ENCODE data around the gene DCTN2.

DCTN2 gene

DNA sequence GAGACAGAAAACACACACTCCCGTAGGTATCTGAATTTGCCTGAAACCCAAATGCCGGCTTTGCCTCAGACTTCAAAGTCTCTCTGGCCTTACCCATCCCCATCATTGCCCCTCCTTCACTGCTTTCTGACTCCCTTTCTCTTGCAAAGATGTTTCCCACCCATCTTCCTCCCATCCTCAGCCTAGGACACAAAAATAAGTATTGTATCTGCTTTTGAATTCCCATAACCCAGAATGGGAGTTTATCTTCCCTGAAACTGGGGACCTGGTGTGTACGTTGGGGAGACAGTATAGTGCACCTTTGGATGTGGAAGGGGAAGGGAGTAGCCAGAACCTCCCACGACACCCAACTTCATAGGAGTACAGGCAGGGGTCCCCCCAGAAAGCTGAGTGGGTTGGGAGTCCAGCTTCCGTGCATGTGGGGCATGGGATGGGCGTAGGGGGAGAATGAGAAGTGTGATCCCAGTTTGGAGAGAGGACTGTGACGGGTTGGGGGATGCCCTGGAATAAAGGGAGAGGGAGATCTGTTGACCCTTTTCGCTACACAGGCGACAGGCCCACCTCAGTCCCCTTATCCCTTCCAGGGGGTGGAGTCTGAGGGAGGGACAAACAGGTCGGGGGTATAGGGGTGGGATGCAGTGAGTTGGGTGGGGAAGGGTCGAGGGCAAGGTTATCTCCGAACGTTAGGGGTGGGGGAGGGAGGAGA lies 2.4 kb upstream of the DCTN2 start:
- no peak for DNase-seq

DNA sequence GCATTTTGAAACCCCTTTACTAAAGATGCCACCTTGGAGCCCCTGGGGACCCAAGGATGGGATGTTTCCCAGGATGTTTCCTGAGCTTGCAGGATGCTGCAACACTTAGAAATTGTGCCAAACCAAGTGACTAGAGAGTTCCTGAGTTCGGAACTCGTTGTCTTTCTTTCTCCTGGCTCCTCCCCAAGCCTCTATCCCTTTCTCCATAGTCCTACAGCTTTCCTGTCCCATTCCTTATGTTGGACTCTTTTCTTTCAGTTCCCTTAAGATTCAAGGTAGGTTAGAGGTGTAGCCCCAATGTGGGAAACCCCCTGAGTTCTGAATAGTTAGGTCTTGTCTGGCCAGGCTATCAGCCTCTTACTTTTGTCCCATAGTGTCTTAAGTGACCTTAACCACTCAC lies 1.5 kb upstream of the DCTN2 start:
- no peak for DNase-seq

DNA sequence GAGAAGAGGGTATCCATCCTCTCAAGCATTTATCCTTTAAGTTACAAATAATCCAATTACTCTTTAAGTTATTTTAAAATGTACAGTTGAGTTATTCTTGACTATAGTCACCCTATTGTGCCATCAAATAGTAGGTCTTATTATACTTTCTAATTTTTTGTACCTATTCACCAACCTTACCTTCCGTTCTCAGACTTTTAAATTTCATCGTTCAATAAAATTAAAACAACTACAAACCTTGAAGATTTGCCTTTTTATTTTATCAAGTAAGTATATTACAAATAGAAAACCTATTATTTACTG lies 972 bp upstream of the DCTN2 start:
- no peak for DNase-seq

- no peak for DNase-seq
Observed at GRCh38 chr12:57547288-57548012, 458 bp upstream of the DCTN2 start.

DNA sequence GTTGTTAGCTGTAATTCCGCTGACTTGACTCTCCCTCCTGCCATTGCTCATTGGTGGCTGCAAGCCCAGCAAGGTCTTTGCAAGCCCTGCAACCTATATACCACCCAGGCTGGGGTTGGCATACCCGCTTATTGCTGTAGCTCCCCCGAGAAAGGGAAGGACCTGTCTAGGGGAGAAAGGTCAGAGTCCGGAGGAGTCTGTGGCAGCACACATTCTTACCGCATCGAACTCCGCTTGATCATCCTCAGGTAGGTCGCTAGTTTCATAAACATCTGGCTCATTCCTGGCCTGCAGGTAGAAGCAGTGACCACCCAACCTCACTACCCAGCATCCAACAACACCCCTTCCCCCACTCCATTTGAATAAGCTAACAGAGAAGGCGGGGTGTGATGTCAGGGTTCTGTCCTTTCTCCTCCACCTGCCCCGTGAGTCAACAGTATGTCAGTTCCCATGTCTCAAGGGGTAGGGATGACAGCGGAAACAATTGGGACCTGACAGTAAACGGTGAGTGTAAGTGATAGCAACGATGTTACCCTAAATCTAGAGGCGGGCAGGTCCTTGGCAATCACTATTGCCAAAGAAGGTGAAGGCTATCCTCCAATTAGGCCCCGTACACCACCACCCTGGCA lies 1.1 kb downstream of the DCTN2 start:
- DNase-seq = no peak

- peak; percentile 21 for DNase-seq
Observed at GRCh38 chr12:57543581-57543980, 3.4 kb downstream of the DCTN2 start.

GRCh38 chr12:57541717-57542116 lies 5.3 kb downstream of the DCTN2 start:
- DNase-seq = no peak

DNA sequence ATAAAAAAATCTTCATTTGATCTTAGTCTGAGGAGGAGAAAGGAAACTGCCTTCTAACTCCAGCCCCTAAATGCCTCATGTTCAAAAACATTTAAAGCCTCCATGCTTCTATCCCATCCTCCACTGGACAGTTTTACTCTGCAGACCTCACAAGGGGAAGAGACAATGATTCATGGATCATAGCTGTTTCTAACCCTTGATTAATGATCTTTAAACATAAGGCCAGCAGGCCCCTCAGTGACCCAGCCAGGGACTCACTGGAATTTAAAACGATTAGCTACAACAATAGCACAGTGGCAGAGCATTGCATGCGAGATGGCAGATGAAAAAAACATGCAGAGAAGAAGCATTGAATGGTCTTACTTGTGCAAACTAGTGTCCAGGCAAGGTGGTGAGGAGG lies 6.0 kb downstream of the DCTN2 start:
- no peak for DNase-seq

DNA sequence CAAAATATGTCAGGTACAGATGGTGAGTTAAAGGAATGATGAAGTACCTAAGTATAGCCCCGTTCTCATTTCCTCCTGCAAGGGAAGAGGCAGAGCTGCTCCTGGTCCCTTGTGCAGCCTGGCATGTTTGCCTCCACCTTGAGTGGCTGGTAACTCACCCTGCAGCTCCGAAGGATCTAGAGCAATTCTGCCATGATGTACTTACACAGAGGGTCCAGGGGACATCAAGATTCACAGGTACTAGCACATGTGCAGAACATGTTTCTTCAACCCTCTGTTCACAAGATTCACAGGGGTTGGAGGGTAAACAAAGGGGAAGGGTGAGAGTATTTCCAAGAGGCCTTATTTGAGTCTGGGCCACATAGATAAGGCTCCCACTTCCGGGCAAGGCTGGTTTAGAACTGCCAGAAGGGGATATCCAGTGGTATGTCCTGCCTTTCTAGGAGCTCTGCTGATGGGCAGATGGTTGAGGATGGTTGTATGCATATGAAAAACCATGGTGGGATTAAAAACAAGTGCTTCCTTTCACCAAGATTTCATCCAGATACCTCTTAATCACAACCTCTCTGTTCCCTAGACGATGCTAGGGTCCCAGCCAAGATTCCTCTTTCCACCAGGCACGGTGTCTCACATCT lies 7.7 kb downstream of the DCTN2 start:
- no peak for DNase-seq

- DNase-seq = no peak
Observed at GRCh38 chr12:57536597-57536942, 10.4 kb downstream of the DCTN2 start.

DNA sequence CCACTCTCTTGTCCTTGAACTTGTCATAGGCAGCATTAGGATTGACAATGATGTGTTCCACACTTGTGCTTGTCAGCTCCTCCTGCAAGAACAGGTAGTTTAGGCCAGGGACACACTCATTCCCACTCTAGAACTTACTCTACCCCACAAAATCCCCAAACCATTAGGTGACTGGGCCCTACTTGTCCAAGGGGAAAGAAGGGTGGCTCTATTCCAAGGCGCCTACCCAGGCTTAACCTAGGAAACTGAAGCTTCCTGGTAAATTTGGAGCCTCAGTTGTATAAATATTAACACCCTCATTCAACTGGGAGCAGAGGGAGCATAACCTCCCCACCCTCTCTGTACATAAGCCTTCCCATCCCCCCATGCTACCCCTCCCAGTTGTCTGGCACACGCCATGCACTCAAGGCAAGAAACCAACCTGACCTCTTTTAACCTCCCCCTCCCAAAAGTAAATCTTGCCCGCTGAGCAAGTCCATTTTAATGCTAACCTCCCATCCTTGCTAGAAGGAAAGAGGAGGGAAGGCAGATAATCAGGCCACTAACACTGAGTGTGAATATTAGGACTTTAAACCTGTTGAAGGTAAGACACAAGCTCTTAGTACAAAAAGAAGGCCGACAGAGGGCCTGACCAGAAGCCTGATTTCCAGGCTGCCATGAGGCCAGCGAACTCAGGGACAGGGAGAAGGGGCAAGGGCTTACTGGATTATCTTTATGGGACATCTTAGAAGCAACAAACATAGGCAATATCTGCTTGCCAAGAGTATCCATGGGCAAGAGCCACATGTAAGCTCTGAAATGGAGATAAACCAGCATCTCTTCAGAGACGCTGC lies 11.0 kb downstream of the DCTN2 start:
- DNase-seq = no peak

DNA sequence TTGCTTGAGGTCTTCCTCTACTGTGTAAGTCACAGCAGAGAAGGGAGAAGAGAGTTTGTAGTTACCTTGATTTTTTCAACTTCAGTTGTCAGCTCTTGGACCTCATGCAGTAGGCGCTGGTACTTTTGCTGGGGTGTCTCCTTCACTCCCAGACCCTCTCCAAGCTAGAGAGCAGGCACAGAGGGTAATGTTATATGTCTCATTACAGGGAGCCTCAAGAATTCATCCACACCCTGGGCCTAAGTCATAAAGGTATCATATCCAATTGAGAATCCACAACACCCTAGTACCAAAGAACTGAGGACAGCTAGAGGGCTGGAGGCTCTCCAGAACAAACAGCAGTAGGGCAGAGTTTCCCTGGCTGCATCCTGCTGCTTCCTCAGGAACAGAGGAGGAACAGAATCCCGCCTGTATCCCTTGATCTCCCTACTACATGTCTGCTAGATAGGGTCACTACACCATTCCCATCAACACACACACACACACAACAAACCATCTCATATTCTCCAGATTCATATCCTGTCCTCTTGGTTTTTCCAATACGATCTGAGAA lies 11.9 kb downstream of the DCTN2 start:
- DNase-seq = no peak

GRCh38 chr12:57534250-57534649 lies 12.7 kb downstream of the DCTN2 start:
- no peak for DNase-seq

- no peak for DNase-seq
Observed at GRCh38 chr12:57533108-57533507, 13.9 kb downstream of the DCTN2 start.

DNA sequence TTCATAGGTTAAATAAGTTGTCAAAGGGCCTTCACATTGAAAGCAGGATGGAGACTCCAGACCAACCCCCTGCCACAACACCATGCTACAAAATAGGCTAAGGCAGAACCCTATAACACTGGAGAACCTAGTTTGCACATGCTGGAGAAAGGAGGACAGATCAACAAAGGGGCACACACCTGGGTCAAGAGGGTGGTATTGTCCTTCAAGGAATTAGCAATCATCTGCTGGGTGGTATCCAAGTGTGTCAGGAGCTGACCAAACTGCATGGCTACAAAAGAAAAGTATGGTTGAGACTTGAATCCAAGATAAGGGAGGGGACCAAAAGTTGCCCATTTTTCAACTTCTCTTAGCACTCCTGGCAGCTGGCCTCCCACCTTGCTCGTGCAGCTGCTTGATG lies 15.2 kb downstream of the DCTN2 start:
- no peak for DNase-seq

- no peak for DNase-seq
Observed at GRCh38 chr12:57530396-57531142, 16.4 kb downstream of the DCTN2 start.

GRCh38 chr12:57529831-57530230 lies 17.2 kb downstream of the DCTN2 start:
- no peak for DNase-seq

GRCh38 chr12:57528831-57529555 lies 18.0 kb downstream of the DCTN2 start:
- no peak for DNase-seq

DNA sequence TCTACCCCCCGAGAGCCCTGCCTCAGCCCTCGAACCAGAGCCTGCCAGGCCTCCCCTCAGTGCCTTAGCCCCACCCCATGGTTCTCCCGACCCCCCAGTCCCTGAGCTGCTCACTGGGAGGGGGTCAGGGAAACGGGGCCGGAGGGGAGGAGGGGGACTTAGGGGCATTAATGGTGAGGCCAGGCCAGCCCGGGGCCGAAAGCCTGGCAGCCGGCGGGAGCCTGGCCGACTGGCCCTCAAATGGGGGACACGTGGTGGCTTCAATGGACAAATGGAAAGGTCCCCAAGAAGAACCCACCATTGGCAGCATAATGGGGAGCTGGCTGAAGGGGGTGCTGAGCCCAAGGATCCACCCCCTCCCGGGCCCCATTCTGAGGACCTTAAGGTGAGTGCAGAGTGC lies 18.8 kb downstream of the DCTN2 start:
- DNase-seq = no peak

DNA sequence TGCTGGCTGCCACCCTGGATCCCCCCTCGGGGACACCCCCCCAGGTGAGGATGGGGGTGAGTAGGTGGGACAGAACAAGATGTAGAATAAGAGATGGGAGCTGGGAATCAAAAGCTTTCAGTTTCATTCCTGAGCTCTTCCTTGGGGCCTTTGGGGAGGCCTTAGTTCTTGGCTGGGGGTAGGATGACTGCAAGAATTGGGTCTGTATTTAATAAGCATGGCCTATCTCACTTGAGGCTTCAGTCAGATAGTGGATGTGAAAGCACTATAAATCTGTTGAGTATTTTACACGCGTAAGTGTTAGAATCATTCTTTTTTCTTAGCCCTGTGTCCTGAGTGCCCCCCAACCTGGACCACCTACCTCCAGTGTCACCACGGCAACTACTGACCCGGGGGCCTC lies 19.8 kb downstream of the DCTN2 start:
- DNase-seq = no peak

DNA sequence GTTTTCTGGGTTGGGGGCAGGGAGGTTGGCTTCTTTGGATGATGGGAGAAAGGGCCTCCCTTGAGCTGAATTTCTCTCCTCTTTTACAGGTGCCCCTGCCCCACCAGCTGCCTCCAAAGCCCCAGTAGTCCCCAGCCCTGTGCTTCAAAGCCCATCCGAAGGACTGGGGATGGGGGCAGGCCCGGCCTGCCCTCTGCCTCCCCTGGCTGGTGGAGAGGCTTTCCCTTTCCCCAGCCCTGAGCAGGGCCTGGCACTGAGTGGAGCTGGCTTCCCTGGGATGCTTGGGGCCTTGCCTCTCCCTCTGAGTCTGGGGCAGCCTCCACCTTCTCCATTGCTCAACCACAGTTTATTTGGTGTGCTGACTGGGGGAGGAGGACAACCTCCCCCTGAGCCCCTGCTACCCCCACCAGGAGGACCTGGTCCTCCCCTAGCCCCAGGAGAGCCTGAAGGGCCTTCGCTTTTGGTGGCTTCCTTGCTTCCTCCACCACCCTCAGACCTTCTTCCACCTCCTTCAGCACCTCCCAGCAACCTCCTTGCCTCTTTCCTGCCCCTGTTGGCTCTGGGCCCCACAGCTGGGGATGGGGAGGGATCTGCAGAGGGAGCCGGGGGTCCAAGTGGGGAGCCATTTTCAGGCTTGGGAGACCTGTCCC lies 20.4 kb downstream of the DCTN2 start:
- no peak for DNase-seq
